Left renal pelvis (tissue), 4 donors: Measurements from ENCODE around the gene MICOS13. TPM values are rescaled to one million over a fixed set of nuclear protein-coding genes. Genes with fewer than 3 reads are reported as not detected.

Source experiments
- DNase-seq, 4 donors: peaks; one replicate each; pipeline ENCODE4 v3.0.0-alpha.2; 2013; ENCODE audit warnings: low read depth in 4 of 4, low spot score in 3 of 4
- polyA plus RNA-seq, 4 donors: library from polyadenylated mRNA; unstranded; fragments of 120-200 nt; gene quantifications; one replicate each; pipeline ENCODE4 v1.2.1, GENCODE V29; 2013; ENCODE audit not compliant: insufficient read length in 4 of 4

The MICOS13 gene, protein sequence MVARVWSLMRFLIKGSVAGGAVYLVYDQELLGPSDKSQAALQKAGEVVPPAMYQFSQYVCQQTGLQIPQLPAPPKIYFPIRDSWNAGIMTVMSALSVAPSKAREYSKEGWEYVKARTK
- polyA plus RNA-seq = 10 to 100 TPM; 29.7 to 63.3 (median 35.6) TPM

GRCh38 chr19:5680437-5681368 is at the start of gene MICOS13, which contains the start of gene HSD11B1L:
Gene MICOS13 (minus strand): TSS chr19:5680516. CDS start chr19:5680486, 30 bp downstream.
Gene HSD11B1L (plus strand): TSS chr19:5681027. CDS start chr19:5684833, 3,806 bp downstream.
- peak; percentile 96 to 98 (median 97) for DNase-seq

GRCh38 chr19:5727453-5728050 is 47.2 kb upstream of the MICOS13 start:
- DNase-seq = no peak

DNA sequence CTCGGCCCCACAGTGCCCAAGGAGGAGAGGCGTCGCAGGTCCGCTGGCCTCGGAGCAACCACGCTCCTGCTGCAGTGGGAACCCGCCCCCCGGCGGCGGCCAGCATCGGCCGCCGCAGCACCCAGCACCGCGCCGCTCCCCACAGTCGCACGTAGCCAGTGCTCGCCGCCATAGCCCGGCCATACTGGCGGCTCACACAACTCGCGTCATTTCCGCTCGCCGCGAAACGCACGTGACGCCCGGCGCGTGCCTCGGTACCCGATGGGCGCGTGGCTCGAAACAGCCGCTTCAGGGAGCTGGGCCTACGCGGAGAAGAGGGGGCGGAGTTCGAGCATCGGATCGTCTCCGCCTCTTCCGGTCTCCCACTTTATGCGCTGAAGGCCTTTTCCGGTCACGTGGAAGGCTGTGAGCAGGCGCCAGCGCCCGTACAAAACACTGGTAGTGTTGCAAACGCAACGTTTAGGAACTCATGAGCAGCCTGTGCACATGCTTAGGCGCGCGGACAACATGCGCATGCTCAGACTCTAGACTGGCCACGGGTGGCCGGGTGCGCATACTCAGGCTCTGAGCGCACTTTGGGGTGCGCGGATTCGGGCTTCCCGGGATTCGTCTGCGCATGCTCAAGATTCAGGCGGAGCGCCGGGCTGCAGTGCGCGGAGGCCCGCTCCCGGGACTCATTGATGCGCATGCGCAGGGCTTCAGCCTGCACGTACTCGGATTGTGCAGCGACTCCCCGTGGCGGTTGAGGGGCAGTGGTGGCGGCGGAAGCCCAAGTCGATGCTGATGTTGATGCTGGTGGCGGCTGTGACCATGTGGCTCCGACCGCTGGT is 39.9 kb upstream of the MICOS13 start, which contains the start of the genes CATSPERD and LONP1:
Gene CATSPERD (plus strand): TSS at position 677 of the 830 bp plus-strand sequence. CDS start 101 bp downstream, at position 778.
Gene LONP1 (minus strand): TSS at position 186 of the 830 bp plus-strand sequence. CDS start 14 bp downstream, at position 172.
- peak; percentile 96 to 99 (median 98) for DNase-seq

- DNase-seq = no peak
Observed at GRCh38 chr19:5719274-5719960, 39.1 kb upstream of the MICOS13 start.

DNA sequence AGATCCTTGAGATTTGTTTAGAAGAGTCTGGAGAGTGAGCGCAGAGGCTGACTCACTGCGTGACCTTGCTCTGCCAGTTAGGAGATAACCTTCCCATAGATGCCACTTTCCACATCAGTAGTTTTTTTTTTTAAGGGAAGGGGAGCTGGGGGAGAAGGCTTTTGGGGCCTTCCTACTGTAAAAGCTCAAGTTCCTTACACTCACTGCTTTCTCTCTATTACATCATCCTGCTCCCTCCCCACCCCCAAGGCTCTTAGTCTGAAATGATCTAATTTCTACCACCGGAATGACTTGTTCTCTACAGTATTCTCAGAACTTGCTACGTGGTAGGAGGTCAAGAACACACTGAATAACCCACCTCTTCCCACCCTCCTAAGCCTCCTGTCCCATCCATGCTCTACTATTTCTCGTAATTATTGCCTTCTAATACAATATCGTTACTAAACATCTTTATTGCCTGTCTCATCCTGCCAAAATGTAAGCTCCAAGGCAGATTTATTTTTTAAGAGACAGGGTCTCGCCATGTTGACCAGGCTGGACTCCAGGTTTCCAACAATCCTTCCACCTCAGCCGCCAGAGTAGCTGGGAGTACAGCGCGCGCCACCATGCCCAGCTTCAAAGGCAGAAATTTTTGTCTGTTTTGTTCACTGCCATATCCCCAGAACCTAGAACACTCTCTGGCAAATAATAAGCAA is 38.4 kb upstream of the MICOS13 start:
- no peak for DNase-seq

DNA sequence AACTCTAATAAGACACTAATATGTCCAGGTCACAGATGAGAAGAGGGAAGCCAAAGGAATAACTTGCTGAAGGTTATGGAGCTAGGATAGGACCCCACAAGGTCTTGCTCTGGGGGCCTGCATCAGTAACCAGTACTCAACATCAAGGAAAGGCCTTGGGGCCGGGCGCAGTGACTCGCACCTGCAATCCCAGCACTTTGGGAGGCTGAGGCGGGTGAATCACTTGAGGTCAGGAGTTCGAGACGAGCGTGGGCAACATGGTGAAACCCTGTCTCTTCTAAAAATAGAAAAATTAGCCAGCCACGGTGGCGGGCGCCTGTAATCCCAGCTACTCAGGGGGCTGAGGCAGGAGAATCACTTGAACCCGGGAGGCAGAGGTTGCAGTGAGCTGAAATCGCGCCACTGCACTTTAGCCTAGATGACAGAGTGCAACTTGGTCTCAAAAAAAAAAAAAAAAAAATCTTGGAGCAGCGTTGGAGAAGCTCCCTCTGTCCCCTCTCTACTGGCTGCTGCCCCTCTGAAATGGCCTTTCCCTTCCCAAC is 37.8 kb upstream of the MICOS13 start:
- no peak for DNase-seq

GRCh38 chr19:5717215-5717935 is 37.1 kb upstream of the MICOS13 start:
- DNase-seq = no peak

GRCh38 chr19:5714816-5715215 is 34.5 kb upstream of the MICOS13 start:
- no peak for DNase-seq

DNA sequence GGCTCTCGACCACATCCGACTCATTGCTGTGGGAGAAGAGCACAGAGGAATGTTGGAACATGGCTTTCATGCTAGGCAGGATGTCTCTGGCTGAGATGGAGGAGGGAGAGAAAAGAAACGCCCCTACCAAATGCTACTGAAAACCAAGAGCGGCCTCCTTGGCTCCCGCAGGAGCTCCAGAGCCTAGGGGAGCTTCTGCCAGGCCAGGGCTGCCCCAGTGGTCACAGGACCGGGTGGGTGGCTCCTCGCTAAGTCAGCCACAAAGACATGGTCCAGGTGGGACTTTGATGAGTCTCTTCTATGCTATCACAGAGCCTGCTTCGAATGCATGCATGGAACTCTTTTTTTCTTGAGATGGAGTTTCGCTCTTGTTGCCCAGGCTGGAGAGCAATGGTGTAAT is 32.9 kb upstream of the MICOS13 start:
- DNase-seq = no peak

GRCh38 chr19:5711713-5712161 is 31.4 kb upstream of the MICOS13 start:
- DNase-seq = no peak

DNA sequence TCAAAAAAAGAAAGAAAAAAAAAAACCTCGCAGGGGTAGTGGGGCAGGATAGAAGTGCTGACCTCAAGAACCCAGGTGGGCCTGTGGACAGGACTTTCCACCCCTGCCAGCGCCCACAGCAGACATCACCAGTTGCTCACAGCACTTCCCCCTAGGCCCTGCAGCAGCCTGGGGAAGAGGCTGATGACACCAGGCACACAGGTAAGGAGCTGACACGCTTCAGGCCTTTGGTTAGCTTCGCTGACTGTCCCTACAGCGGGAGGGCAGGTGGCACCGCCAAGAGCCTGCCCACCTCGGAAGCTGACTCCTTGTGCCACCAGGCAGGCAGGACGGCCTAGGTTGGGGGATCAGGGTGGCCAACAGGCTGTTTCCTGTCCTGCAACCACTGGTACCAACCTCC is 30.7 kb upstream of the MICOS13 start:
- DNase-seq = no peak

GRCh38 chr19:5707576-5708575 is 27.6 kb upstream of the MICOS13 start:
- DNase-seq = no peak

DNA sequence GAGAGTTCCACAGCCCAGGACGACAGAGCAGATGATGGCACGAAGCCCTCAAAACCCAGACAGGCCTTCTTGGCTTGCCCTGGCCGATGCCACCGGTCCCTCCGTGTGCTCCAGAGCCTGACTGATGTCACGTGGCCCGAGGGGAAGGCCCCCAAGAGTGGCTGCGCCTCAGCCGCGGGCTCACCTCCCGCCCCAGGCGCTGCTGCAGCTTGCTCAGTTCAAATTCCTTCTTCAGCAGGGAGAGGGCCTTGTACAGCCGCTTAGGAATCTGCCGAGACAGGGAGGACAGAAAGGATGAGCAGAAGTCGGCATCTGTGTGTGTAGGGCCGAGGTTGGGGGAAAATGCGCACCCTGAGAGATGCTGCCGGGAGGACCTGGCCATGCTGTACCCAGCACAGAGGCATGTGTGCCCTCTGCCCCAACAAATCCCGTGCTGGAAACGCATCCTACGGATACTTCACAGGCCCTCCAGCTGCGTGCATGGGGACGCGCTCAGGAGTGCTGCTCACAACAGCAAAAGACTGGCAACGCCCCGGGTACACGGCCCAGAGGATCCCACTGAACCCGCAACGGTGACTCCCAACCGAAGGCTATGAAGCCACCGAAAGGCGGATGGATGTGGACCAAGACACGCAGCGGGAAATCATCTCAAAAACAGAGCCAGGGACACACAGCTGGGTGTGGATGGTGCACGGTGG is 26.7 kb upstream of the MICOS13 start:
- no peak for DNase-seq

GRCh38 chr19:5705552-5705951 is 25.2 kb upstream of the MICOS13 start:
- DNase-seq = no peak

GRCh38 chr19:5703819-5704818 is 23.8 kb upstream of the MICOS13 start:
- no peak for DNase-seq
